Right lobe of liver (tissue), 4 donors: ENCODE results near the gene CDC14A.

Source experiments
- POLR2A ChIP-seq: fragments of 450-650 bp; IDR thresholded peaks from one replicate; pipeline ENCODE4 v1.6.1; 2017; ENCODE audit warnings: antibody characterized with exemption, mild to moderate bottlenecking
- TF ChIP-seq, protein P1 (sequence below), 4 donors: fragments of 200-600 bp in 3 of 4; fragments of 450-650 bp in 1 of 4; IDR thresholded peaks; one replicate each; pipeline versions ENCODE4 v1.5.1 to v1.8.0; 2016 to 2022; ENCODE audit warnings: antibody characterized with exemption in 4 of 4, mild to moderate bottlenecking in 2 of 4
- donor health status: DM: no; HTN: no; CAD: no.
- donor health status: DM: no; HTN: no; CAD: no.
- donor health status: DM: no; HTN: yes; CAD: no.

DNA sequence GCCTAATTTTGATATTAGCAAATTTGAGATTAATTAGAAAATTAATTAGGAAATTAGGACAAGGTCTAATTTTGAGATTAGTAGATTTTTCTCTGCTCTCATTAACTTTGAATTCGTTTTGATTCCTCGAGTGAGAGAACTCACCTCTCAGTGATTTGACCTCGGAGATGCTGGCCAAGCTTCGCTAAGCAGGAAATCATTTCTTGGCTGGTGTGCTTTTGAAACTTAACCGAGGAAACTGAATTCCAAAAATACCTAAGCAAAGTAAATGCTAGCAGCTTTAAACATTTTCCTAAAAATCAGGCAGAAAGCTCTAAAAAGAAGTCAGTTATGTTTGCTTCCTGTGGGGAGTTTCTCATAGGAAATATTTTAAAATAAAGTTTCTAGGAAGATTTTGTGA, 34.9 kb downstream of the CDC14A start:
- no peak for TF ChIP-seq POLR2A
- TF ChIP-seq, protein P1, sequence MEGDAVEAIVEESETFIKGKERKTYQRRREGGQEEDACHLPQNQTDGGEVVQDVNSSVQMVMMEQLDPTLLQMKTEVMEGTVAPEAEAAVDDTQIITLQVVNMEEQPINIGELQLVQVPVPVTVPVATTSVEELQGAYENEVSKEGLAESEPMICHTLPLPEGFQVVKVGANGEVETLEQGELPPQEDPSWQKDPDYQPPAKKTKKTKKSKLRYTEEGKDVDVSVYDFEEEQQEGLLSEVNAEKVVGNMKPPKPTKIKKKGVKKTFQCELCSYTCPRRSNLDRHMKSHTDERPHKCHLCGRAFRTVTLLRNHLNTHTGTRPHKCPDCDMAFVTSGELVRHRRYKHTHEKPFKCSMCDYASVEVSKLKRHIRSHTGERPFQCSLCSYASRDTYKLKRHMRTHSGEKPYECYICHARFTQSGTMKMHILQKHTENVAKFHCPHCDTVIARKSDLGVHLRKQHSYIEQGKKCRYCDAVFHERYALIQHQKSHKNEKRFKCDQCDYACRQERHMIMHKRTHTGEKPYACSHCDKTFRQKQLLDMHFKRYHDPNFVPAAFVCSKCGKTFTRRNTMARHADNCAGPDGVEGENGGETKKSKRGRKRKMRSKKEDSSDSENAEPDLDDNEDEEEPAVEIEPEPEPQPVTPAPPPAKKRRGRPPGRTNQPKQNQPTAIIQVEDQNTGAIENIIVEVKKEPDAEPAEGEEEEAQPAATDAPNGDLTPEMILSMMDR (IDR thresholded peaks at IDR 0.05) = no peak
